Ishikawa (cell line): ENCODE measurements around the gene SAP130.

Experiments
- CEBPB ChIP-seq: IDR thresholded peaks from 2 replicates; pipeline ENCODE4 v1.6.1; 2012
- CREB1 ChIP-seq: IDR thresholded peaks from 2 replicates; pipeline ENCODE4 v1.6.1; 2012; ENCODE audit warnings: low read depth
- EGR1 ChIP-seq: IDR thresholded peaks from 2 replicates; pipeline ENCODE4 v1.6.1; 2012
- EP300 ChIP-seq: IDR thresholded peaks from 2 replicates; pipeline ENCODE4 v1.6.1; 2012; ENCODE audit warnings: borderline replicate concordance
- FOXM1 ChIP-seq: IDR thresholded peaks from 2 replicates; pipeline ENCODE4 v1.6.1; 2012; ENCODE audit warnings: low read depth, borderline replicate concordance
- MAX ChIP-seq: IDR thresholded peaks from 2 replicates; pipeline ENCODE4 v1.6.1; 2012
- NFIC ChIP-seq: IDR thresholded peaks from 2 replicates; pipeline ENCODE4 v1.6.1; 2012
- RAD21 ChIP-seq: IDR thresholded peaks from 2 replicates; pipeline ENCODE4 v1.6.1; 2012; ENCODE audit warnings: low read depth
- REST ChIP-seq: IDR thresholded peaks from 2 replicates; pipeline ENCODE4 v1.6.1; 2012; ENCODE audit warnings: low read depth, mild to moderate bottlenecking
- TAF1 ChIP-seq: IDR thresholded peaks from 2 replicates; pipeline ENCODE4 v1.6.1; 2012; ENCODE audit warnings: low read depth, mild to moderate bottlenecking
- YY1 ChIP-seq: IDR thresholded peaks from 2 replicates; pipeline ENCODE4 v1.6.1; 2012; ENCODE audit warnings: low read depth
- ZBTB7A ChIP-seq: IDR thresholded peaks from 2 replicates; pipeline ENCODE4 v1.6.1; 2012; ENCODE audit warnings: low read depth
- TF ChIP-seq, protein P1 (sequence below): IDR thresholded peaks from 2 replicates; pipeline ENCODE4 v1.6.1; 2012

GRCh38 chr2:128032092-128032491 is 4.2 kb upstream of the SAP130 start:
- TF ChIP-seq MAX, result no peak
- TF ChIP-seq TAF1, result no peak
- TF ChIP-seq REST, result no peak
- TF ChIP-seq EP300, result no peak
- TF ChIP-seq FOXM1, result no peak
- no peak for TF ChIP-seq YY1
- TF ChIP-seq RAD21, result no peak
- no peak for TF ChIP-seq EGR1
- TF ChIP-seq NFIC, result no peak
- no peak for TF ChIP-seq CREB1
- no peak for TF ChIP-seq CEBPB
- no peak for TF ChIP-seq ZBTB7A
- TF ChIP-seq, protein P1, sequence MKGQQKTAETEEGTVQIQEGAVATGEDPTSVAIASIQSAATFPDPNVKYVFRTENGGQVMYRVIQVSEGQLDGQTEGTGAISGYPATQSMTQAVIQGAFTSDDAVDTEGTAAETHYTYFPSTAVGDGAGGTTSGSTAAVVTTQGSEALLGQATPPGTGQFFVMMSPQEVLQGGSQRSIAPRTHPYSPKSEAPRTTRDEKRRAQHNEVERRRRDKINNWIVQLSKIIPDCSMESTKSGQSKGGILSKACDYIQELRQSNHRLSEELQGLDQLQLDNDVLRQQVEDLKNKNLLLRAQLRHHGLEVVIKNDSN, result no peak
